A549 (cell line): Measurements from ENCODE around the gene AMDHD2. TPM values are rescaled to one million over a fixed set of nuclear protein-coding genes. Genes with fewer than 3 reads are reported as not detected.
A peak's percentile ranks its signal among the peaks of the same experiment; 100 is the strongest.

Experiments
- ATAC-seq, 2 experiments: fragments of 200-7000 bp in 1 of 2; fragments of >200 bp in 1 of 2; cut with Nextera tagmentation in 1 of 2; cut with Tn5 transposase in 1 of 2; 3 replicates each; pipeline versions ENCODE4 v1.8.0 to v1.9.1; 2018 to 2020; ENCODE audit warnings: mild to moderate bottlenecking in 1 of 2, moderate library complexity in 1 of 2
- CTCF ChIA-PET: fragments of 300-600 bp; sonication (Branson Sonifier 250); formaldehyde crosslinking; extraction: SDS; loops from one replicate; lab custom pipeline; 2021; ENCODE audit warnings: antibody characterized with exemption, inconsistent platforms; lab: Yijun Ruan, JAX
- POLR2A ChIA-PET: fragments of 350-600 bp; formaldehyde crosslinking; extraction: SDS; loops from one replicate; lab custom pipeline; 2021; ENCODE audit warnings: antibody characterized with exemption, inconsistent platforms; lab: Yijun Ruan, JAX
- DNase-seq, 2 experiments: peaks; one replicate each; pipeline versions ENCODE4 v3.0.0 to v3.0.0-alpha.2; 2011 to 2016; ENCODE audit warnings: low read depth in 1 of 2, low spot score in 1 of 2
- FAIRE-seq: peaks from 2 replicates; lab custom pipeline; 2011; peaks lifted over from hg19 to GRCh38; lab: Jason Lieb, UNC
- H3K27ac ChIP-seq, 2 experiments: fragments of >200 bp; sonication (Bioruptor Twin); formaldehyde crosslinking; 3 replicates each; pipeline ENCODE4 v1.5.1; 2016 to 2017
- H3K4me1 ChIP-seq: fragments of >200 bp; sonication (Bioruptor Twin); formaldehyde crosslinking; 3 replicates; pipeline ENCODE4 v1.6.1; 2016
- H3K4me2 ChIP-seq: fragments of >200 bp; sonication (Bioruptor Twin); formaldehyde crosslinking; 3 replicates; pipeline ENCODE4 v1.6.1; 2016
- H3K4me3 ChIP-seq: fragments of >200 bp; sonication (Bioruptor Twin); formaldehyde crosslinking; 3 replicates; pipeline ENCODE4 v1.5.1; 2016
- H3K9me3 ChIP-seq: fragments of >200 bp; sonication (Bioruptor Twin); formaldehyde crosslinking; 3 replicates; pipeline ENCODE4 v1.6.1; 2016
- BHLHE40 ChIP-seq: IDR thresholded peaks from 2 replicates; pipeline ENCODE4 v1.6.1; 2012; ENCODE audit warnings: low read depth, low read length, inconsistent platforms
- CBX2 ChIP-seq: fragments of 200-600 bp; sonication (generic); IDR thresholded peaks from 2 replicates; pipeline ENCODE4 v1.6.1; 2016; ENCODE audit warnings: low read depth, mild to moderate bottlenecking, borderline replicate concordance
- CBX8 ChIP-seq: fragments of 200-600 bp; sonication (generic); IDR thresholded peaks from 2 replicates; pipeline ENCODE4 v1.6.1; 2016
- CHD2 ChIP-seq: fragments of 150-350 bp; IDR thresholded peaks from 2 replicates; pipeline ENCODE4 v1.6.1; 2014; ENCODE audit warnings: low read length; ENCODE audit not compliant: partially characterized antibody
- CHD4 ChIP-seq: fragments of 200-600 bp; sonication (generic); IDR thresholded peaks from 2 replicates; pipeline ENCODE4 v1.6.1; 2016; ENCODE audit warnings: antibody characterized with exemption, mild to moderate bottlenecking, borderline replicate concordance
- CTCF ChIP-seq: fragments of >200 bp; sonication (Bioruptor Twin); formaldehyde crosslinking; IDR thresholded peaks from 3 replicates; pipeline ENCODE4 v1.5.1; 2016
- EHF ChIP-seq: fragments of 250-450 bp; sonication (Bioruptor Pico); IDR thresholded peaks from 2 replicates; pipeline ENCODE4 v1.5.0; 2020; ENCODE audit warnings: mild to moderate bottlenecking
- EHMT2 ChIP-seq: fragments of 200-600 bp; sonication (generic); IDR thresholded peaks from 2 replicates; pipeline ENCODE4 v1.6.1; 2016; ENCODE audit warnings: antibody characterized with exemption, low read depth, mild to moderate bottlenecking, moderate library complexity
- EP300 ChIP-seq, 2 experiments: fragments of >200 bp; sonication (Bioruptor Twin); formaldehyde crosslinking; IDR thresholded peaks; 2 replicates in 1 of 2; 3 replicates in 1 of 2; pipeline ENCODE4 v1.6.1; 2016 to 2017
- FOSB ChIP-seq: fragments of 250-450 bp; sonication (Bioruptor Pico); IDR thresholded peaks from 2 replicates; pipeline ENCODE4 v1.5.0; 2020; ENCODE audit warnings: mild to moderate bottlenecking, moderate library complexity
- GATA3 ChIP-seq: IDR thresholded peaks from 2 replicates; pipeline ENCODE4 v1.6.1; 2012; ENCODE audit warnings: borderline replicate concordance
- HEYL ChIP-seq: fragments of 250-450 bp; sonication (Bioruptor Pico); IDR thresholded peaks from 2 replicates; pipeline ENCODE4 v1.8.0; 2021; ENCODE audit warnings: mild to moderate bottlenecking, moderate library complexity
- HOXB5 ChIP-seq: fragments of 250-450 bp; sonication (Bioruptor Pico); IDR thresholded peaks from 2 replicates; pipeline ENCODE4 v1.5.0; 2020; ENCODE audit warnings: mild to moderate bottlenecking, moderate library complexity
- MYC ChIP-seq: IDR thresholded peaks from 2 replicates; pipeline ENCODE4 v1.6.1; 2012; ENCODE audit warnings: mild to moderate bottlenecking, inconsistent platforms, low read length, improper control_type of control experiment, borderline replicate concordance
- RAD21 ChIP-seq, 2 experiments: fragments of >200 bp in 1 of 2; sonication (Bioruptor Twin) in 1 of 2; formaldehyde crosslinking in 1 of 2; IDR thresholded peaks in 1 of 2; conservative IDR thresholded peaks in 1 of 2; 2 replicates in 1 of 2; 3 replicates in 1 of 2; pipeline ENCODE4 v1.6.1; 2012 to 2018; ENCODE audit warnings: inconsistent platforms in 1 of 2
- RARB ChIP-seq: fragments of 250-450 bp; sonication (Bioruptor Pico); IDR thresholded peaks from 2 replicates; pipeline ENCODE4 v1.8.0; 2021; ENCODE audit warnings: mild to moderate bottlenecking, moderate library complexity
- RNF2 ChIP-seq: fragments of 200-600 bp; sonication (generic); IDR thresholded peaks from 2 replicates; pipeline ENCODE4 v1.6.1; 2016; ENCODE audit warnings: low read depth, mild to moderate bottlenecking, antibody characterized with exemption, moderate library complexity, borderline replicate concordance
- TFCP2L1 ChIP-seq: fragments of 250-450 bp; sonication (Bioruptor Pico); IDR thresholded peaks from 2 replicates; pipeline ENCODE4 v1.5.0; 2021; ENCODE audit warnings: mild to moderate bottlenecking
- ZNF302 ChIP-seq: fragments of 250-450 bp; sonication (Bioruptor Pico); IDR thresholded peaks from 2 replicates; pipeline ENCODE4 v1.9.0; 2021; ENCODE audit warnings: inconsistent platforms, mild to moderate bottlenecking, moderate library complexity
- WGBS: methylation state at CpG from one replicate; pipeline ENCODE4 v1.1.6; 2017; ENCODE audit errors: missing lambda C conversion rate; 5-methylcytosine and 5-hydroxymethylcytosine counted together
- polyA plus RNA-seq, 4 experiments: library from polyadenylated mRNA; depleted of rRNA in 3 of 4; stranded (reverse); fragments of >200 nt; fragmentation: RNase III in 1 of 4; extraction: RNeasy Plus Mini Kit Qiagen cat#74134 plus additional on column Dnase treatment in 1 of 4; gene quantifications; 2 replicates in 3 of 4; 3 replicates in 1 of 4; pipeline ENCODE4 v1.2.3, GENCODE V29; 2011 to 2017
- TF ChIP-seq, protein P1 (sequence below): fragments of 250-450 bp; sonication (Bioruptor Pico); IDR thresholded peaks from 2 replicates; pipeline ENCODE4 v1.5.0; 2021; ENCODE audit warnings: mild to moderate bottlenecking, moderate library complexity, borderline replicate concordance
- TF ChIP-seq, protein P2 (sequence below): fragments of 200-600 bp; sonication (generic); IDR thresholded peaks from 2 replicates; pipeline ENCODE4 v1.6.1; 2016; ENCODE audit warnings: antibody characterized with exemption, mild to moderate bottlenecking, moderate library complexity
- TF ChIP-seq, protein P3 (sequence below): fragments of >200 bp; sonication (Bioruptor Twin); formaldehyde crosslinking; IDR thresholded peaks from 2 replicates; pipeline ENCODE4 v1.6.1; 2016
- TF ChIP-seq, protein P4 (sequence below): IDR thresholded peaks from 2 replicates; pipeline ENCODE4 v1.6.1; 2012
- TF ChIP-seq, protein P5 (sequence below): fragments of 150-350 bp; IDR thresholded peaks from 2 replicates; pipeline ENCODE4 v1.6.1; 2014; ENCODE audit warnings: low read depth, mild to moderate bottlenecking, low read length

Gene AMDHD2
- polyA plus RNA-seq, 2 of the 4 experiments (the other 2 are of a cell fraction) = 6.6 to 28.8 TPM

- Histone ChIP-seq H3K4me3 (no peak overlapping the region), H3K4me2 (no peak overlapping the region), H3K9me3 (no peaks in the 10 kb centered on the region), H3K27ac (no peak overlapping the region), H3K4me1 (peaks cover 11% of the 10 kb centered on the region)
- no peak for DNase-seq
- FAIRE-seq = no peak
- peak; percentile 14 to 33; a peak in 1 of 6 replicates for ATAC-seq
- TF ChIP-seq EHMT2 = no peak
- no peak for TF ChIP-seq RARB (CRISPR knock-in tag)
- TF ChIP-seq, protein P1, sequence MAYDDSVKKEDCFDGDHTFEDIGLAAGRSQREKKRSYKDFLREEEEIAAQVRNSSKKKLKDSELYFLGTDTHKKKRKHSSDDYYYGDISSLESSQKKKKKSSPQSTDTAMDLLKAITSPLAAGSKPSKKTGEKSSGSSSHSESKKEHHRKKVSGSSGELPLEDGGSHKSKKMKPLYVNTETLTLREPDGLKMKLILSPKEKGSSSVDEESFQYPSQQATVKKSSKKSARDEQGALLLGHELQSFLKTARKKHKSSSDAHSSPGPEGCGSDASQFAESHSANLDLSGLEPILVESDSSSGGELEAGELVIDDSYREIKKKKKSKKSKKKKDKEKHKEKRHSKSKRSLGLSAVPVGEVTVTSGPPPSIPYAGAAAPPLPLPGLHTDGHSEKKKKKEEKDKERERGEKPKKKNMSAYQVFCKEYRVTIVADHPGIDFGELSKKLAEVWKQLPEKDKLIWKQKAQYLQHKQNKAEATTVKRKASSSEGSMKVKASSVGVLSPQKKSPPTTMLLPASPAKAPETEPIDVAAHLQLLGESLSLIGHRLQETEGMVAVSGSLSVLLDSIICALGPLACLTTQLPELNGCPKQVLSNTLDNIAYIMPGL (CRISPR knock-in tag) = no peak
- no peak for TF ChIP-seq EHF (CRISPR knock-in tag)
- TF ChIP-seq RAD21 (conservative IDR thresholded peaks at IDR 0.05 in 1 of 2, IDR thresholded peaks at IDR 0.05 in 1 of 2) = no peak
- no peak for TF ChIP-seq CBX2
- TF ChIP-seq, protein P2, sequence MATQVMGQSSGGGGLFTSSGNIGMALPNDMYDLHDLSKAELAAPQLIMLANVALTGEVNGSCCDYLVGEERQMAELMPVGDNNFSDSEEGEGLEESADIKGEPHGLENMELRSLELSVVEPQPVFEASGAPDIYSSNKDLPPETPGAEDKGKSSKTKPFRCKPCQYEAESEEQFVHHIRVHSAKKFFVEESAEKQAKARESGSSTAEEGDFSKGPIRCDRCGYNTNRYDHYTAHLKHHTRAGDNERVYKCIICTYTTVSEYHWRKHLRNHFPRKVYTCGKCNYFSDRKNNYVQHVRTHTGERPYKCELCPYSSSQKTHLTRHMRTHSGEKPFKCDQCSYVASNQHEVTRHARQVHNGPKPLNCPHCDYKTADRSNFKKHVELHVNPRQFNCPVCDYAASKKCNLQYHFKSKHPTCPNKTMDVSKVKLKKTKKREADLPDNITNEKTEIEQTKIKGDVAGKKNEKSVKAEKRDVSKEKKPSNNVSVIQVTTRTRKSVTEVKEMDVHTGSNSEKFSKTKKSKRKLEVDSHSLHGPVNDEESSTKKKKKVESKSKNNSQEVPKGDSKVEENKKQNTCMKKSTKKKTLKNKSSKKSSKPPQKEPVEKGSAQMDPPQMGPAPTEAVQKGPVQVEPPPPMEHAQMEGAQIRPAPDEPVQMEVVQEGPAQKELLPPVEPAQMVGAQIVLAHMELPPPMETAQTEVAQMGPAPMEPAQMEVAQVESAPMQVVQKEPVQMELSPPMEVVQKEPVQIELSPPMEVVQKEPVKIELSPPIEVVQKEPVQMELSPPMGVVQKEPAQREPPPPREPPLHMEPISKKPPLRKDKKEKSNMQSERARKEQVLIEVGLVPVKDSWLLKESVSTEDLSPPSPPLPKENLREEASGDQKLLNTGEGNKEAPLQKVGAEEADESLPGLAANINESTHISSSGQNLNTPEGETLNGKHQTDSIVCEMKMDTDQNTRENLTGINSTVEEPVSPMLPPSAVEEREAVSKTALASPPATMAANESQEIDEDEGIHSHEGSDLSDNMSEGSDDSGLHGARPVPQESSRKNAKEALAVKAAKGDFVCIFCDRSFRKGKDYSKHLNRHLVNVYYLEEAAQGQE = no peak
- TF ChIP-seq CBX8 = no peak
- no peak for TF ChIP-seq CTCF
- no peak for TF ChIP-seq CHD4
- TF ChIP-seq TFCP2L1 (CRISPR knock-in tag) = no peak
- no peak for TF ChIP-seq GATA3
- no peak for TF ChIP-seq HOXB5 (CRISPR knock-in tag)
- 85% methylated on average over 12 of the region's 14 CpGs for WGBS
- POLR2A ChIA-PET = no interaction called here
- CTCF ChIA-PET = interaction anchor here (2.7 kb wide), 1 partner anchor 33 kb away, joined by 7 read pairs; the partner anchor contains the start of gene TBC1D24
Measured at GRCh38 chr16:2507052-2507659, 13.0 kb upstream of the AMDHD2 start.

GRCh38 chr16:2507665-2508064, 12.5 kb upstream of the AMDHD2 start:
- ATAC-seq (no peak), DNase-seq (no peak), FAIRE-seq (no peak)
- Histone ChIP-seq H3K4me1 (peaks cover 8% of the 10 kb centered on the region), H3K27ac (no peak overlapping the region), H3K9me3 (no peaks in the 10 kb centered on the region), H3K4me3 (no peak overlapping the region), H3K4me2 (no peak overlapping the region)
- WGBS = 100% methylated on average over 4 of the region's 11 CpGs
- POLR2A ChIA-PET = no interaction called here
- CTCF ChIA-PET = interaction anchor here (2.7 kb wide), 1 partner anchor 33 kb away, joined by 7 read pairs; the partner anchor contains the start of gene TBC1D24
- TF ChIP-seq TFCP2L1 (CRISPR knock-in tag) = no peak
- no peak for TF ChIP-seq CTCF
- TF ChIP-seq, protein P3, sequence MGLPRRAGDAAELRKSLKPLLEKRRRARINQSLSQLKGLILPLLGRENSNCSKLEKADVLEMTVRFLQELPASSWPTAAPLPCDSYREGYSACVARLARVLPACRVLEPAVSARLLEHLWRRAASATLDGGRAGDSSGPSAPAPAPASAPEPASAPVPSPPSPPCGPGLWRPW = no peak
- TF ChIP-seq EP300 (IDR thresholded peaks at IDR 0.05) = no peak
- no peak for TF ChIP-seq CBX2
- no peak for TF ChIP-seq RNF2
- TF ChIP-seq CHD2 = no peak
- TF ChIP-seq BHLHE40 = no peak
- TF ChIP-seq MYC = no peak
- TF ChIP-seq HEYL (CRISPR knock-in tag) = no peak
- TF ChIP-seq, protein P4, sequence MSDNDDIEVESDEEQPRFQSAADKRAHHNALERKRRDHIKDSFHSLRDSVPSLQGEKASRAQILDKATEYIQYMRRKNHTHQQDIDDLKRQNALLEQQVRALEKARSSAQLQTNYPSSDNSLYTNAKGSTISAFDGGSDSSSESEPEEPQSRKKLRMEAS = no peak
- TF ChIP-seq ZNF302 (CRISPR knock-in tag) = no peak
- TF ChIP-seq, protein P5, sequence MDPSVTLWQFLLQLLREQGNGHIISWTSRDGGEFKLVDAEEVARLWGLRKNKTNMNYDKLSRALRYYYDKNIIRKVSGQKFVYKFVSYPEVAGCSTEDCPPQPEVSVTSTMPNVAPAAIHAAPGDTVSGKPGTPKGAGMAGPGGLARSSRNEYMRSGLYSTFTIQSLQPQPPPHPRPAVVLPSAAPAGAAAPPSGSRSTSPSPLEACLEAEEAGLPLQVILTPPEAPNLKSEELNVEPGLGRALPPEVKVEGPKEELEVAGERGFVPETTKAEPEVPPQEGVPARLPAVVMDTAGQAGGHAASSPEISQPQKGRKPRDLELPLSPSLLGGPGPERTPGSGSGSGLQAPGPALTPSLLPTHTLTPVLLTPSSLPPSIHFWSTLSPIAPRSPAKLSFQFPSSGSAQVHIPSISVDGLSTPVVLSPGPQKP = no peak
- no peak for TF ChIP-seq FOSB
- TF ChIP-seq RAD21 (conservative IDR thresholded peaks at IDR 0.05 in 1 of 2, IDR thresholded peaks at IDR 0.05 in 1 of 2) = no peak
